Karpas-422 (cell line): ENCODE measurements around the gene UQCRC1. TPM values are rescaled to one million over a fixed set of nuclear protein-coding genes. Genes with fewer than 3 reads are reported as not detected.

Experiments used
- DNase-seq: peaks from one replicate; pipeline ENCODE4 v3.0.0-alpha.2; 2015
- H2AFZ ChIP-seq: fragments of 200-600 bp; sonication (generic); 2 replicates; pipeline ENCODE4 v1.6.1; 2014; ENCODE audit warnings: antibody characterized with exemption, low read length, mixed read lengths
- H3K27ac ChIP-seq: fragments of 200-600 bp; sonication (generic); 2 replicates; pipeline ENCODE4 v1.5.1; 2014; ENCODE audit warnings: mild to moderate bottlenecking, low read length, moderate library complexity
- H3K27me3 ChIP-seq: fragments of 200-600 bp; sonication (generic); 2 replicates; pipeline ENCODE4 v1.6.1; 2014; ENCODE audit warnings: low read length, mixed read lengths
- H3K36me3 ChIP-seq: fragments of 200-600 bp; sonication (generic); 2 replicates; pipeline ENCODE4 v1.6.1; 2014; ENCODE audit warnings: low read length, mixed read lengths; ENCODE audit not compliant: insufficient read depth
- H3K4me1 ChIP-seq: fragments of 200-600 bp; sonication (generic); 2 replicates; pipeline ENCODE4 v1.6.1; 2014; ENCODE audit warnings: mild to moderate bottlenecking, low read length, mixed read lengths
- H3K4me2 ChIP-seq: fragments of 200-600 bp; sonication (generic); 2 replicates; pipeline ENCODE4 v1.6.1; 2014; ENCODE audit warnings: low read length, low read depth, mild to moderate bottlenecking; ENCODE audit not compliant: poor library complexity, severe bottlenecking
- H3K4me3 ChIP-seq: fragments of 200-600 bp; sonication (generic); 2 replicates; pipeline ENCODE4 v1.5.1; 2014; ENCODE audit warnings: mild to moderate bottlenecking, antibody characterized with exemption, low read length, mixed read lengths
- H3K79me2 ChIP-seq: fragments of 200-600 bp; sonication (generic); 2 replicates; pipeline ENCODE4 v1.6.1; 2014; ENCODE audit warnings: mild to moderate bottlenecking, low read length, mixed read lengths
- H3K9ac ChIP-seq: fragments of 200-600 bp; sonication (generic); 2 replicates; pipeline ENCODE4 v1.6.0; 2014; ENCODE audit warnings: low read length
- H3K9me2 ChIP-seq: fragments of 200-600 bp; sonication (generic), shearing (Covaris generic); replicated peaks from 2 replicates; pipeline ENCODE4 v1.6.0; 2014; ENCODE audit warnings: mild to moderate bottlenecking, low read length, moderate library complexity; ENCODE audit not compliant: insufficient read depth
- H3K9me3 ChIP-seq: fragments of 300-700, 200-600 bp; sonication (generic); 2 replicates; pipeline ENCODE4 v1.6.1; 2014; ENCODE audit warnings: low read length, mixed read lengths
- H4K20me1 ChIP-seq: fragments of 200-600 bp; sonication (generic); 2 replicates; pipeline ENCODE4 v1.6.1; 2014; ENCODE audit warnings: mild to moderate bottlenecking, antibody characterized with exemption, low read length, low read depth; ENCODE audit not compliant: insufficient read depth
- total RNA-seq: library from RNA; depleted of rRNA; stranded (reverse); fragments of >200 nt; shearing (Covaris generic); gene quantifications from 2 replicates; pipeline ENCODE4 v1.2.3, GENCODE V29; 2014; ENCODE audit warnings: low replicate concordance

Gene UQCRC1
- total RNA-seq, 1 experiment from 2014 or later: 80.3 TPM

DNA sequence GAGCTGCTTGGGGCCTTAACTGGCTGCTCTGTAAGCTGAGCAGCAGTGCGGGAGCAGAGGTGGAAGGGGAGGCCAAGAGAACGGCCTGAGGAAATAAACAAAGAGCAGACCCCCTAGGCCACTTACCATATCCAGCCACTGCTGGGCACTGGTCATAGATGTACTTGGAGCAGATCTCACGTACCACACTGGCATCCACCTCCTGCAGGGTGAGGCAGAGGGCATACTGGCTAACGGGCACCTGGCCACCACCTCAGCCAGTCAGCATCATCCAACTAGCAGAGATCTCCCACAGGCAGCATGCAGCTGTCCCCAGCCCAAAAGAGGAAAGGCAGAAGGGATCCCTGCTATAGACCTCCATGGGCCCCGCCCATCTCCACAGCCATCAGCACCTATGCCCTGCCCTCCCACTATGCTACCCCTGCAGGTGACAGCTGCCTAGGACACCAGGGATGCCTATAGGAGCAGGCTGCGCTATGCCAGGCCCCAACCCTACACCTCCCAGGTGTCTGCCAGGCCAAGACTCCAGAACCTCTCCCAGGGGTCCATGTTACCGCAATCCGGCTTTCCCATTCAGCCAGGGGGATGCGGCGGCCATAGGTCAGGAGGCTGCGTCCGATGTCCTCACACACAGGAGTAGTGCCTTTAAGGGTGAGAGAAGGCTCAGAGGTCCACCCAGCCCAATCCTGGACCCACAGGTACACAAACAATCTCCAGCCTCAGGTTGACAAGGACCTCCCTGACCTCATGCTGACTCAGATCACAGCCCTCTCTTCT lies 9.7 kb downstream of the UQCRC1 start:
- Histone ChIP-seq H3K4me2 (no peak overlapping the region), H3K4me3 (no peak overlapping the region), H3K9ac (no peak overlapping the region), H3K9me2 (no peaks in the 10 kb centered on the region), H2AFZ (no peak overlapping the region), H3K79me2 (no peaks in the 10 kb centered on the region), H3K9me3 (no peaks in the 10 kb centered on the region), H4K20me1 (no peaks in the 10 kb centered on the region), H3K36me3 (peaks cover 10% of the 10 kb centered on the region), H3K4me1 (no peaks in the 10 kb centered on the region), H3K27ac (no peak overlapping the region), H3K27me3 (no peaks in the 10 kb centered on the region)
- DNase-seq: no peak

- H3K4me2 ChIP-seq: no peak overlapping the region
- H3K27ac ChIP-seq: no peak overlapping the region
- H3K36me3 ChIP-seq: peaks cover 8% of the 10 kb centered on the region
- no peak overlapping the region for H3K9ac ChIP-seq
- no peaks in the 10 kb centered on the region for H3K4me1 ChIP-seq
- H4K20me1 ChIP-seq: no peaks in the 10 kb centered on the region
- no peaks in the 10 kb centered on the region for H3K9me2 ChIP-seq
- no peaks in the 10 kb centered on the region for H3K27me3 ChIP-seq
- H3K9me3 ChIP-seq: no peaks in the 10 kb centered on the region
- DNase-seq: no peak
- H3K79me2 ChIP-seq: no peaks in the 10 kb centered on the region
- no peak overlapping the region for H2AFZ ChIP-seq
- H3K4me3 ChIP-seq: no peak overlapping the region
These were observed 10.4 kb downstream of the UQCRC1 start for GRCh38 chr3:48599077-48599501.

DNA sequence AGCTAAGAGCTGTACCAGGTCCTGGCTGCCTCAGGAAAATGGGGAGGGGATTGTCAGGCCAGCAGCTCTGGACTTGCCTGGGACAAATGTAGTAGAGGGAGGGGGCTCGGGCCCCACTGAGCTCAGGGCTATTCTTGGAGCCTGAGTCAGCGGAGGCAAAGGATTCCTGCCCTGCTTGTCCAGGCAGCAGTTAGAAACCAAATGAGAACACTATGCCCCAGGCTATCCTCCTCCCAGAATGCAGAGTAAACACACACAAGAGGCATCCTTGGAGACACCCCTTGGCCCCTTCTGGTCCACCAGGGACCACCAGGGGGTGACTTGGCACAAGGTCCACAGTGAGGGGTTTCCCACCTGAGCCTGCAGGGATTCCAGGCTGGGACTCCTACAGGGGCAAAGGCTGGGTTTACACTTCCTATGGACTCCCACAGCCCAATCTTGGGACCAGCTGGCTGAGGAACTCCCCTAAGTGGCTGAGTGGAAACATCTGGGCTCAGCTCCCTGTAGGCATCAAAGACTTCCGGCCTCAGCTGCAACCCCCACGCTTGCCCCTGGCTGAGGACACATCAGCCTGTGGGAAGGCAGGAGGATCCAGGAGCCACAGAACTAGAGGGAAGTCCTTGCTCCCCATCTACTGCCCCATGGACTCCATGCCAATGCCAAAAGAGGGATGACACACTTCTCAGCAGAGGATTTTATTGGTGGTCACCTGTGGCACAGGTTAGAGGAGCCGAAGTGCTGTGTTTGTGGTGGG lies 10.9 kb downstream of the UQCRC1 start:
- no peaks in the 10 kb centered on the region for H3K9me2 ChIP-seq
- H3K4me3 ChIP-seq: no peak overlapping the region
- H3K27me3 ChIP-seq: no peaks in the 10 kb centered on the region
- H3K9ac ChIP-seq: no peak overlapping the region
- DNase-seq: no peak
- no peaks in the 10 kb centered on the region for H3K9me3 ChIP-seq
- H3K79me2 ChIP-seq: no peaks in the 10 kb centered on the region
- no peaks in the 10 kb centered on the region for H3K4me1 ChIP-seq
- no peaks in the 10 kb centered on the region for H4K20me1 ChIP-seq
- no peak overlapping the region for H2AFZ ChIP-seq
- no peak overlapping the region for H3K27ac ChIP-seq
- no peak overlapping the region for H3K4me2 ChIP-seq
- H3K36me3 ChIP-seq: peaks cover 4% of the 10 kb centered on the region; the same call in 1 of the 2 replicates

- no peak overlapping the region for H2AFZ ChIP-seq
- no peaks in the 10 kb centered on the region for H3K27me3 ChIP-seq
- H3K9me3 ChIP-seq: no peaks in the 10 kb centered on the region
- peaks cover 4% of the 10 kb centered on the region; the same call in 1 of the 2 replicates for H3K36me3 ChIP-seq
- H4K20me1 ChIP-seq: no peaks in the 10 kb centered on the region
- no peaks in the 10 kb centered on the region for H3K4me1 ChIP-seq
- H3K9me2 ChIP-seq: no peaks in the 10 kb centered on the region
- no peak overlapping the region for H3K9ac ChIP-seq
- DNase-seq: no peak
- H3K79me2 ChIP-seq: no peaks in the 10 kb centered on the region
- H3K4me3 ChIP-seq: no peak overlapping the region
- no peak overlapping the region for H3K4me2 ChIP-seq
- H3K27ac ChIP-seq: no peak overlapping the region
These were observed 12.0 kb downstream of the UQCRC1 start for GRCh38 chr3:48597408-48597800.

- no peak overlapping the region for H3K9ac ChIP-seq
- H3K79me2 ChIP-seq: no peaks in the 10 kb centered on the region
- no peak overlapping the region for H2AFZ ChIP-seq
- no peak overlapping the region for H3K4me3 ChIP-seq
- H3K4me2 ChIP-seq: no peak overlapping the region
- no peak overlapping the region for H3K27ac ChIP-seq
- H4K20me1 ChIP-seq: no peaks in the 10 kb centered on the region
- no peaks in the 10 kb centered on the region for H3K27me3 ChIP-seq
- H3K4me1 ChIP-seq: no peaks in the 10 kb centered on the region
- peaks cover 4% of the 10 kb centered on the region; the same call in 1 of the 2 replicates for H3K36me3 ChIP-seq
- DNase-seq: no peak
- no peaks in the 10 kb centered on the region for H3K9me2 ChIP-seq
- no peaks in the 10 kb centered on the region for H3K9me3 ChIP-seq
These were observed 12.6 kb downstream of the UQCRC1 start for GRCh38 chr3:48596676-48597407.

DNA sequence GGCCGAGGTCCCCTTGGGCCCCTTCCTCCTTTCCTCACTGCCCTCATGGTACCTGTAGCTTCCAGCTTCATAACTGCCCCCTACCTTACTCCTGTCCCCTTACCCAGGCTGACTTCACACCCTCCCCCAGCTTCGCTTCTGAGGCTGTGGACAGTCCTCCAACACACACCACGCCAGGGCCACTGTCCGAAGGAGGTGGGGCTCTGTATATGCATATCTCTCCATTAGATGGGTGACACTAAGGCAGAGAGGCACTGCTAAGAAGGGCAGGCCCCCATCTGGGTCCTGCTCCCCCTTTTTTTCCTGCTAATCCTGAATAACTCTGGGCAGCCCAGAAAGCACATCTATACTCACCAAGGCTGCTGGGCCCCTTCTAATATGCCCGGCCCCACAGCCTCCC lies 13.3 kb downstream of the UQCRC1 start:
- H3K27ac ChIP-seq: no peak overlapping the region
- no peak overlapping the region for H2AFZ ChIP-seq
- H3K27me3 ChIP-seq: no peaks in the 10 kb centered on the region
- H3K4me2 ChIP-seq: no peak overlapping the region
- H3K9me3 ChIP-seq: no peaks in the 10 kb centered on the region
- H3K79me2 ChIP-seq: no peaks in the 10 kb centered on the region
- no peak overlapping the region for H3K4me3 ChIP-seq
- no peaks in the 10 kb centered on the region for H4K20me1 ChIP-seq
- no peaks in the 10 kb centered on the region for H3K9me2 ChIP-seq
- no peaks in the 10 kb centered on the region for H3K36me3 ChIP-seq
- no peaks in the 10 kb centered on the region for H3K4me1 ChIP-seq
- H3K9ac ChIP-seq: no peak overlapping the region
- DNase-seq: no peak

DNA sequence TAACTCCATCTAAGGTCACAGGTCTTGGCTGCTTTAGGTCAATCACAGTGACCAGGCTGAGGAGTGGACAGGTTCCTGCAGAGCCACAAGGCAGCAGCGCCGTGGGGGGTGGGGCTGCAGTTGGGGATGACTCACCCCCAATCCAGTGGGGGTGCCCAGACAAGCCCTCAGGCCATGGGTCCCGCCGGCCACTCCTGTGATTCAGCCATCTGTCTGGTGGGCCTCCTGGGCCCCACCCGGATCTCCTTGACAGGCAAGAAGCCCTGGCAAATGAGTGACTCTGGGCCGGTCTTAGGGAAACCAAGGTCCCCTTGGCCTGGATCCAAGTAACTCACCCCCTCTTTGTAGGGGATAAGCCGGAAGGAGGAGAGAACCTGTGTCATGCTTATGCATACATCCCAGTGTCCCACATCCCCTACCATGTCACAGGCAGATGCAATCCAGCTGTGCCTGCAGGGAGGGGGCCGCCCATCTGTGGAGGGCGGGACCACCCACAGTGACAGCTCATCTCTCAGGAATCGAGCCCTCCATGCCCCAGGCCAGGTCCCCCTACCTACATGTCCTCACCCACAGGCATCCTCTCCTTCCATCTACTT lies 13.8 kb downstream of the UQCRC1 start:
- H4K20me1 ChIP-seq: no peaks in the 10 kb centered on the region
- H3K9me2 ChIP-seq: no peaks in the 10 kb centered on the region
- no peak overlapping the region for H3K27ac ChIP-seq
- H3K4me3 ChIP-seq: no peak overlapping the region
- H3K36me3 ChIP-seq: no peaks in the 10 kb centered on the region
- H2AFZ ChIP-seq: no peak overlapping the region
- no peaks in the 10 kb centered on the region for H3K79me2 ChIP-seq
- no peak overlapping the region for H3K9ac ChIP-seq
- H3K4me1 ChIP-seq: no peaks in the 10 kb centered on the region
- H3K9me3 ChIP-seq: no peaks in the 10 kb centered on the region
- no peak overlapping the region for H3K4me2 ChIP-seq
- peak; percentile 58 for DNase-seq
- H3K27me3 ChIP-seq: no peaks in the 10 kb centered on the region
